ENCODE measurements around the gene CELA1. TPM values are rescaled to one million over a fixed set of nuclear protein-coding genes. Genes with fewer than 3 reads are reported as not detected.
A peak's percentile ranks its signal among the peaks of the same experiment; 100 is the strongest.
"Not testable (repeated sequence)": the region's sequence is repeated elsewhere in the genome, so short reads cannot be mapped to it uniquely, and the experiment has no call there.

The CELA1 gene
- total RNA-seq, 2 donors from 2014 or later, result not detected

DNA sequence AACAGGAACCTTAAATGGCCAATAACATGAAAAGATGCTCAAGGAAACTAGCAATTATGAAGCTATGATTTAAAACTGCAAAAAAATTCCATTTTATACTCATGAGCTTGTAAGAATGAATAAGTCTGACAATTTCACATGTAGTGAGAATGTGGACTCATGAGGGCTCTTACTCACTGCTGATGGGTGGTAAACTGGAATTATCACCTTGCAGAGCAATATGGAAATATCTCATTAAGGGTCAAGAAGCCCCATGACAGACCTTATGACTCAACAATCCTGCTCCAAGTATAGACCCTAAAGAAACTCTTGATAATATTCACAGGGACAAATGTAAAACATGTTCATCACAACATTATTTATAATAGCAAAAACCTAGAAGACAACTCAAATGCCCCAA is 52.8 kb downstream of the CELA1 start:
- intact Hi-C loops (cut with DNase I), result no loop called here
- no peaks in the 10 kb centered on the region for H3K36me3 ChIP-seq (replicated peaks in 1 of 2; ENCODE audit: insufficient read depth in 1 of 2, low read depth in 2 of 2)
- no peak for ATAC-seq
- no peaks in the 10 kb centered on the region for H3K27me3 ChIP-seq
- TF ChIP-seq POLR2A (IDR thresholded peaks at IDR 0.05) (no peak), CTCF (IDR thresholded peaks at IDR 0.05) (no peak)
- H3K4me1 ChIP-seq, result no peaks in the 10 kb centered on the region
- no peak overlapping the region for H3K4me3 ChIP-seq
- H3K9me3 ChIP-seq, result no peaks in the 10 kb centered on the region
- no peak overlapping the region for H3K27ac ChIP-seq
- DNase-seq, result no peak

DNA sequence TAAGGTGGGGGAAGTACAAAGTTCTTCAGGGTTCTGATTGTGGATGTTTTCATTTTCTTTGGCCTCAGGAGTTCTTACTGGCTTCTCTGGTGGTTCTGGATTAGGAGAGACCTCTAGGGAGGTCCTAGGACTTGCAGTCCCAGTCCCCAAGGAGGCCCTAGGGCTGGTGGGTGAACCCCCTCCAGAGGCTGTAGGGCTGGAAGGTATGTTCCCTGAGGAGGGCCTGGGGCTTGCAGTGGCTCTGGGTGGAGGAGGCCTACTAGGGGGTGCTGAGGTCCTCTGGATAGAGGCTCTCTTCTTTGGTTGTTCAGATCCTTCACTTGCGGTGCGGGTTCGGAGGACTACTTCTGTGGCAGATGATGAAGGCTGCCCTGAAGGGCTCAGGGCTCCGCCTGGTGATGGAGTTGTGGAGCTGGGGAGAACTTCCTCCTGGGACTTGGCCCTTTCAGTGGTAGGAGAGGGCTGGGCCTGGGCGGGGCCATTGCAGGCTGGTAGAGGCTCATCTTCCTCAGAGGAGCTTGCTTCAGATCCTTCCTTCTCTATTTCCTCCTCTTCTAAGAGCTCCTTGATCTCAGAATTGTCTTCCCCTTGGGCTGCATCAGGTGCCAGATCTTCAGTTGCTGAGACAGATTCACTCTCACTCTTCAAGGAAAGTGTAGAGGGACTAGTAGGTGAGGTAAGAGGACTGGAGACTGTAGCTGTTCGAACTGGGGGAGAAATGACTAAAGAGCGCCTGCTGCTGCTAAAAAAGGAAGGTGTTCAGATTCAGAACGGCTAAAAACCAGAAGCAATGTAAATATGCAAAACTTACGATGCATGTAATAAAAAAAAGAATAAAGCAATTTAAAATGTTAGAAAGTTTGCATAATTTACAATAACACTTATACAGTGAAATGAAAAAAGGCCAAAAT is 54.6 kb downstream of the CELA1 start:
- H3K4me3 ChIP-seq; H3K27ac ChIP-seq; H3K36me3 ChIP-seq (replicated peaks in 1 of 2; ENCODE audit: insufficient read depth in 1 of 2, low read depth in 2 of 2); ATAC-seq; H3K27me3 ChIP-seq; intact Hi-C loops (cut with DNase I); H3K9me3 ChIP-seq; H3K4me1 ChIP-seq: not testable (repeated sequence)
- WGBS, 2 donors, result 70 to 74% methylated on average over 6 to 9 of the region's 9 CpGs
- peak in 2 of 4 donors; percentile 13 to 41 for DNase-seq

DNA sequence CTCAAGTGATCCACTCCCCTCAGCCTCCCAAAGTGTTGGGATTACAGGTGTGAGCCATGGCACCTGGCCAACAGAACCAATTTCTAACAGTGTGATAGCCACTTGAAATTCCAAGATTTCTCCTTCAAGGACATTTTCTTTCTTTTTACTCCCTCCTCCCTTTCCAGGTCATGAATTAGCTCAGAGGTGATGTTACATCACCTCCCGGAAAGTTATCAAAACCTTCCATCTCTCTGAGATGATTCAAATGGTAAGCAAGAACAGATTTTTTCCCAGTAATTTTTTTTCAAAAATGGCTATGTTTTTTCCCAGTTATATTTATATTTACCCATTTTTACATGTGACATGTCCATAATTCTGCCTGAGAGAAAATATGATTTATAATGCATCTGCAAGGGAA is 60.6 kb downstream of the CELA1 start:
- H3K36me3 ChIP-seq (replicated peaks in 1 of 2; ENCODE audit: insufficient read depth in 1 of 2, low read depth in 2 of 2), result no peaks in the 10 kb centered on the region
- H3K9me3 ChIP-seq, result no peaks in the 10 kb centered on the region
- no peak overlapping the region for H3K4me3 ChIP-seq
- 68 to 77% methylated on average over 1 of the region's 1 CpG for WGBS, 2 donors
- ATAC-seq (no peak), DNase-seq (no peak)
- no peak overlapping the region for H3K27ac ChIP-seq
- TF ChIP-seq POLR2A (IDR thresholded peaks at IDR 0.05) (no peak), CTCF (IDR thresholded peaks at IDR 0.05) (no peak)
- intact Hi-C loops (cut with DNase I), result no loop called here
- H3K4me1 ChIP-seq, result no peaks in the 10 kb centered on the region
- H3K27me3 ChIP-seq, result no peaks in the 10 kb centered on the region

DNA sequence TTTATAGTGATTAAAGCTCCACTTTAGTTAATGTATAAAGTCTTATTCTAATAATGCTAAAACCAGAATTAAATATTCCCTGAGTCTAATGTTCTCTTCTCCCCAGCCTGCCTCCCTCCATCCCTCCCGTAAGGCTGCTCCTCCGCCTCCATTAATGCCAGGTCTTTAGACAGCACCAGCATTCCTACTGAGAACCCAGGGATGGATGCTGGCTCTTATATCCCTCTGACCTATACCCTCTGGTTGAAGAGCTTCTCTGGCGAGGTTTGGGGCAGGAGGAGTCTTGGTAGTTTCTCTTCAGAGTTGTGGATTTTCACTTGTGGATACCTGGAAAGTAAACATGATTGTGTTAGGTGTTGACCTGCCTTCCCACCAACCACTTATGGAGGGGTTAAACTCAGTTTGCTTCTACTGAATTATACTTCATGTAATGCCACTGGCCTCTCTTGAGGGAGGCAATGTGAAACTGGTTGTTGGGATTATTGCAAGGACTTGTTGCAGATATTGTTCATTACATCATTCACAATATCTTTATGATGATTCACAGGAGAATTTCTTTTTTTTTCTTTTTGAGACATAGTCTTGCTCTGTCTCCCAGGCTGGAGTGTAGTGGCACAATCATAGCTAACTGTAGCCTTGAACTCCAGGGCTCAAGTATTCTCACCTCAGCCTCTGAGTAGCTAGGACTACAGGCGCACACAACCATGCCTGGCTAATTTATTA is 65.1 kb downstream of the CELA1 start:
- DNase-seq (no peak), ATAC-seq (no peak)
- Histone ChIP-seq H3K27me3 (no peaks in the 10 kb centered on the region), H3K27ac (no peak overlapping the region), H3K36me3 (replicated peaks in 1 of 2; ENCODE audit: insufficient read depth in 1 of 2, low read depth in 2 of 2) (no peaks in the 10 kb centered on the region), H3K4me1 (no peaks in the 10 kb centered on the region), H3K4me3 (no peak overlapping the region), H3K9me3 (no peaks in the 10 kb centered on the region)
- 84 to 85% methylated on average over 4 of the region's 4 CpGs for WGBS, 2 donors
- TF ChIP-seq POLR2A (IDR thresholded peaks at IDR 0.05), result no peak
- no peak for TF ChIP-seq CTCF (IDR thresholded peaks at IDR 0.05)
- intact Hi-C loops (cut with DNase I), result no loop called here

Other genes with a start within 250 kb of the CELA1 start
- gene TFCP2, start 173.5 kb downstream of the CELA1 start, total RNA-seq, result 1 to 10 TPM; 7.9 to 9.9 TPM
- gene POU6F1, start 128.6 kb downstream of the CELA1 start, total RNA-seq, result 1 to 10 TPM; 6.2 to 9.6 TPM
- gene DAZAP2, start 107.9 kb downstream of the CELA1 start, total RNA-seq, result 10 to 100 TPM; 77.1 to 87.7 TPM
- gene SMAGP, start 76.3 kb downstream of the CELA1 start, total RNA-seq, result 1 to 10 TPM; 7.0 to 8.6 TPM
- 1 to 10 TPM; 1.0 to 1.3 TPM for gene BIN2, start 22.5 kb downstream of the CELA1 start, total RNA-seq
- 1 to 10 TPM; 8.6 to 9.3 TPM for gene GALNT6, start 44.7 kb upstream of the CELA1 start, total RNA-seq
- gene SLC4A8, start 78.2 kb upstream of the CELA1 start, total RNA-seq, result 1 to 10 TPM; 1.6 to 2.3 TPM
- gene SCN8A, start 244.6 kb upstream of the CELA1 start, total RNA-seq, result 10 to 100 TPM in 1 of 2 donors, 1 to 10 TPM in 1; 4.9 to 11.2 TPM